Coronary artery (tissue), 2 donors: ENCODE results near the gene DLAT.
"Not testable (repeated sequence)": the region's sequence is repeated elsewhere in the genome, so short reads cannot be mapped to it uniquely, and the experiment has no call there.

Source experiments
- DNase-seq: peaks from one replicate; pipeline ENCODE4 v3.0.0-alpha.2; 2017; ENCODE audit warnings: low spot score
- H3K27ac ChIP-seq, 2 donors: fragments of 200-600 bp; sonication (generic); one replicate each; pipeline ENCODE4 v1.5.1; 2016 to 2019
- H3K4me3 ChIP-seq: fragments of 200-600 bp; sonication (generic); 2 replicates; pipeline ENCODE4 v1.5.1; 2016; ENCODE audit warnings: mild to moderate bottlenecking, moderate library complexity
- CTCF ChIP-seq: fragments of 200-600 bp; sonication (generic); IDR thresholded peaks from one replicate; pipeline ENCODE4 v1.5.1; 2019; ENCODE audit warnings: antibody characterized with exemption

Gene DLAT

GRCh38 chr11:112085822-112086421, 60.7 kb downstream of the DLAT start:
- TF ChIP-seq CTCF: no peak
- Histone ChIP-seq H3K4me3 (peak overlapping the region; percentile 90), H3K27ac (peak overlapping the region; percentile 75 to 82)
- DNase-seq: no peak

GRCh38 chr11:112086422-112087191, 61.4 kb downstream of the DLAT start, which contains the start of the genes SDHD and TIMM8B:
Gene SDHD, plus strand, starts transcription at chr11:112086873. Its CDS starts 35 bp downstream, at chr11:112086908.
Gene TIMM8B, minus strand, starts transcription at chr11:112086756. Its CDS starts 33 bp downstream, at chr11:112086723.
- peak within 1 kb of the TSS; percentile 90 for H3K4me3 ChIP-seq
- DNase-seq: peak; percentile 97
- TF ChIP-seq CTCF: no peak
- peak within 1 kb of the TSS; percentile 75 to 82 for H3K27ac ChIP-seq

- no peak for TF ChIP-seq CTCF
- no peak for DNase-seq
- peak overlapping the region; percentile 90 for H3K4me3 ChIP-seq
- H3K27ac ChIP-seq: peak overlapping the region; percentile 75 to 82
These were observed 62.0 kb downstream of the DLAT start for GRCh38 chr11:112087212-112087611.

GRCh38 chr11:112095302-112095701, 70.1 kb downstream of the DLAT start:
- H3K27ac ChIP-seq: not testable (repeated sequence)

GRCh38 chr11:112096194-112096593, 71.0 kb downstream of the DLAT start:
- H3K4me3 ChIP-seq: no peak overlapping the region
- H3K27ac ChIP-seq: no peak overlapping the region
- DNase-seq: no peak
- TF ChIP-seq CTCF: no peak

More at GRCh38 chr11:112095302-112095701, 70.1 kb downstream of the DLAT start:
- H3K4me3 ChIP-seq, DNase-seq: not testable (repeated sequence)

- no peak for TF ChIP-seq CTCF
- no peak overlapping the region for H3K4me3 ChIP-seq
- H3K27ac ChIP-seq: no peak overlapping the region
- DNase-seq: no peak
These were observed 72.7 kb downstream of the DLAT start for GRCh38 chr11:112097734-112098528.

- no peak for TF ChIP-seq CTCF
- no peak for DNase-seq
- Histone ChIP-seq H3K4me3 (no peak overlapping the region), H3K27ac (peak overlapping the region in 1 of 2 donors; percentile 23)
These were observed 75.3 kb downstream of the DLAT start for GRCh38 chr11:112100462-112100861.
